Activated naive CD8-positive, alpha-beta T cell treated with anti-CD3 and anti-CD28 coated beads for 36 hours (primary cell): ENCODE data around the gene STAT5B. TPM values are rescaled to one million over a fixed set of nuclear protein-coding genes. Genes with fewer than 3 reads are reported as not detected.
A peak's percentile ranks its signal among the peaks of the same experiment; 100 is the strongest.

ENCODE experiments used
- DNase-seq: peaks from one replicate; pipeline ENCODE4 v3.0.0; 2021
- H3K27ac Mint-ChIP-seq: one replicate; pipeline ENCODE4 v1.8.0; 2022; ENCODE audit warnings: mild to moderate bottlenecking, moderate library complexity, mixed read lengths
- H3K27me3 Mint-ChIP-seq: one replicate; pipeline ENCODE4 v1.8.0; 2022; ENCODE audit warnings: mild to moderate bottlenecking, mixed read lengths
- H3K36me3 Mint-ChIP-seq: one replicate; pipeline ENCODE4 v1.8.0; 2021; ENCODE audit warnings: mild to moderate bottlenecking, mixed read lengths
- H3K4me1 Mint-ChIP-seq: one replicate; pipeline ENCODE4 v1.8.0; 2021; ENCODE audit warnings: mixed read lengths
- H3K4me3 Mint-ChIP-seq: one replicate; pipeline ENCODE4 v1.8.0; 2022; ENCODE audit warnings: mild to moderate bottlenecking, moderate library complexity, mixed read lengths
- H3K9me3 Mint-ChIP-seq: one replicate; pipeline ENCODE4 v1.8.0; 2022; ENCODE audit warnings: mixed read lengths
- total RNA-seq, 2 experiments: library from RNA; stranded (reverse); gene quantifications; one replicate each; pipeline ENCODE4 v1.2.3, GENCODE V29; 2021

The STAT5B gene
- total RNA-seq, 2 experiments from 2014 or later: 60.7 to 68.6 TPM

- no peak overlapping the region for H3K4me3 Mint-ChIP-seq
- DNase-seq: no peak
- H3K36me3 Mint-ChIP-seq: no peaks in the 10 kb centered on the region
- no peaks in the 10 kb centered on the region for H3K4me1 Mint-ChIP-seq
- no peaks in the 10 kb centered on the region for H3K27me3 Mint-ChIP-seq
- H3K9me3 Mint-ChIP-seq: no peaks in the 10 kb centered on the region
- H3K27ac Mint-ChIP-seq: no peak overlapping the region
Measured at GRCh38 chr17:42167807-42168206, 108.4 kb downstream of the STAT5B start.

DNA sequence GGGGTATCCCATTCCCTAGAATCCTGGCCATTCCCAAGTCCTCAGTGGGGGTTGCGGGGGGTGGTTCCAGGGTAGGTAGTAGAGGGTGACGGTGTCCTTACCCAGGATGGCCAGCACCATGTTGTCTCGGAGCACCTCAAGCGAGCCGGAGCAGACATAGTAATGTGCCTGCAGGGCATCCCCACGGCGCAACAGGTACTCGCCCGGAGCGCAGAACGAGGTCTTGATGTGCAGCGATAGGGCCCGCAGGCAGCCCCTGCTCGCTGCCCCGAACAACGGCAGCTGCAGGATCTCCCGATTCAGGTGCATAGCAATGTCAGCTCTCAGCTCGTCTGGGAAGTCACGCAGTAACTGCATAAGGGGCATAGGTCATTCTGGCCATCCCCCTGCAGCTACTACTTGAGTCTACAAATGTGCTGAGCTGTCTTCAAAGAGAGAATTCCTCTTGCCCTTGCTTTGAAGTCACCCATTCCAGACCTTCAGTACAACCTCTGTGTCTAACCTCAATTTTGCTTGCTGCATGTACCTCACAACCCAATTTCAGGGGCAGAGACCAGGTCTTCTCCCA lies 109.9 kb downstream of the STAT5B start:
- DNase-seq: no peak
- H3K27ac Mint-ChIP-seq: no peak overlapping the region
- no peaks in the 10 kb centered on the region for H3K36me3 Mint-ChIP-seq
- H3K9me3 Mint-ChIP-seq: no peaks in the 10 kb centered on the region
- no peak overlapping the region for H3K4me3 Mint-ChIP-seq
- no peaks in the 10 kb centered on the region for H3K27me3 Mint-ChIP-seq
- H3K4me1 Mint-ChIP-seq: no peaks in the 10 kb centered on the region

- Mint-ChIP-seq H3K4me3 (no peak overlapping the region), H3K27ac (no peak overlapping the region), H3K36me3 (no peaks in the 10 kb centered on the region), H3K4me1 (no peaks in the 10 kb centered on the region), H3K9me3 (no peaks in the 10 kb centered on the region), H3K27me3 (no peaks in the 10 kb centered on the region)
- DNase-seq: no peak
Measured at GRCh38 chr17:42165751-42166150, 110.4 kb downstream of the STAT5B start.

DNA sequence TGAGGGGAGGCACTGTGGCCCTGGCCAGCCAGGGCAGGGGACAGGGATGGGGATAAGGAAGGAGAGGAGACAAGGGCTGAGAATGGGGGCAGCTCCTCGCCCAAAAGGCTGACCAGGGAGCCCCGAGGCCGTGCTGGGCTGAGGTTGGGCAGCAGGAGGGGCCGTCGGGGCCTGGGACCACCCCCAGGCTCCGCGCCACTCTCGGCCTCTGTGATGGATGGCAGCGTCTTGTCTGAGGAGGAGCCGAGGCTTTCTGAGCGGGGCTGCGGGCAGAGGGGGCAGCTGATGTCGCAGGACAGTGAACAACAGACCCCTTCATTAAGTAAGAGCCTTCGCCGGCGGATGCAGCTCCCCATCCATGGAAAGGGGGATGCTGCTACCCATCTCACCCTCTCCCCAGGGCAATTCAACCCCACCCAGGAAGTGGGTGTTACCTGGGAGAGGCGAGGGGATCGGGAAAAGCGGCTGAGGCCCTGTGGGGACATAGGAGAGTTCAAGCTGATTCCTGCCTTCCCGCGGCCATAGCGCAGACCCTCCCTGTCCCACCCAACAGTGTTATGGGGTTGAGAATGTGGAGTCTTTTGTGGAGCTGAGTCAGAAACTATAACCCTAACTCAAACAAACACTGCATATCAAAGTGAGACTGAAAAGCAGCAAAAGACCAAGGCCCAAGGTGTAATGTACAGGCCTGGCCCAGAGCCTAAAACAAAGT lies 112.3 kb downstream of the STAT5B start:
- DNase-seq: no peak
- H3K36me3 Mint-ChIP-seq: no peaks in the 10 kb centered on the region
- H3K4me1 Mint-ChIP-seq: no peaks in the 10 kb centered on the region
- no peaks in the 10 kb centered on the region for H3K9me3 Mint-ChIP-seq
- H3K27ac Mint-ChIP-seq: no peak overlapping the region
- no peak overlapping the region for H3K4me3 Mint-ChIP-seq
- H3K27me3 Mint-ChIP-seq: no peaks in the 10 kb centered on the region

DNA sequence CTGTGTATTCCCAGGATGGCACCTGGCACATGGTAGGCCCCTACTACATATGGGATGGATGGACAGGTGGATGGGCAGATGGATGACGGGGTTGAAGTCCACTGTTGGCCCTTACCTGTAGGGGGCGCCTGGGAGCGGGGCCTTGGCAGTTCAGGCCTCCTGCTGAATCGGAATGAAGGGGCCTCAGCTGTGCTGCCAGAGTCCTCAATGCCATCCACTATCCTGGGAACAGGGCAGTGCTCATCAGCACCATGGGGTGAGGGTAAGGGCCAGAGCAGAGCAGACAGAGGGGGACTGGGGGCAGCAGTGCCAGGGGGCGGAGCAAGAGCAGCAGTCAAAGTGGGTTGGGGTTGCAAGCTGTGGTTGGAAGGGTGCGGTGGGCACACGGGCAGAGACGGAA lies 113.1 kb downstream of the STAT5B start:
- H3K36me3 Mint-ChIP-seq: no peaks in the 10 kb centered on the region
- DNase-seq: peak; percentile 54
- H3K4me1 Mint-ChIP-seq: no peaks in the 10 kb centered on the region
- H3K9me3 Mint-ChIP-seq: no peaks in the 10 kb centered on the region
- no peak overlapping the region for H3K4me3 Mint-ChIP-seq
- no peaks in the 10 kb centered on the region for H3K27me3 Mint-ChIP-seq
- H3K27ac Mint-ChIP-seq: no peak overlapping the region

DNA sequence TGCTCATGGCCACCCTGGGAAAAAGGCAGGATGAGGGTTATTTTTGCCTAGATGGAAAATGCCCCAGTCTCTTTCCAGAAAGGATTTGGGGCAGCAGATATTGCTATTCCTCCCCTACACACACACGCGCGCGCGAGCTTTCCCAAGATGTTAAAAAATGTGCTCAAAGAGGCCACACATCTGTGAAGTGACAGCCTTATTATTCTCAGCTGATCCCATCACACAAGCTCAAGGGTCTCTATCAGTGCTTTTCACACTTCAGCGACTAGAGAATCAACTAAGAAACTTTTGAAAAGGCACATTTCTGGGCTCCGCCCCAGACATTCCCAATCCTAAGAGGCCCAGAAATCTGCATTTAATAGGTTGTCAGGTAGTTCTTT lies 115.7 kb downstream of the STAT5B start:
- H3K27me3 Mint-ChIP-seq: no peaks in the 10 kb centered on the region
- no peak overlapping the region for H3K27ac Mint-ChIP-seq
- H3K4me1 Mint-ChIP-seq: no peaks in the 10 kb centered on the region
- H3K36me3 Mint-ChIP-seq: no peaks in the 10 kb centered on the region
- no peak for DNase-seq
- no peak overlapping the region for H3K4me3 Mint-ChIP-seq
- H3K9me3 Mint-ChIP-seq: no peaks in the 10 kb centered on the region

GRCh38 chr17:42159796-42160530 lies 116.2 kb downstream of the STAT5B start:
- Mint-ChIP-seq H3K27me3 (no peaks in the 10 kb centered on the region), H3K9me3 (no peaks in the 10 kb centered on the region), H3K4me1 (no peaks in the 10 kb centered on the region), H3K36me3 (no peaks in the 10 kb centered on the region), H3K4me3 (no peak overlapping the region), H3K27ac (peak overlapping the region; percentile 34)
- DNase-seq: no peak

DNA sequence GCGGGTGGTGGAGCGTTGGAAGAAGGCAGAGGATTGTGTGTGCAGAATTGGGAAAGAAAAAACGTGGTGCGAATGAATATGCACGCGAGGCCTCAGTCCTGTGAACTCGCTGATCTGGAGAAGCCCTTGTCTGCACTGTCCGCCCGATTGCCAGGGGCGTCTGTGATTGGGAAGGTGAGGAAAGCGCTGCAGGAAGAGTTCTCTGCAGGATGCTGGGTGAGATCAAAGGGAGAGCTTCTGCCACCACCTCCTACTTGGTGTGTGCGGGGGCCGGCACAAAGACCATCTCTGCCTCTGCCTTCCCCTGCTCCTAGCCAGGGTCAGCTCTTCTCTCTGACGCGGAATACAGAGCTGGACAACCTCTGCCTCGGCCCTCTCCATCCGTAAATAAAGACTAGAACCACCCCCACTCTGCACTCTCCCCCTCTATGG lies 120.6 kb downstream of the STAT5B start:
- no peak overlapping the region for H3K27ac Mint-ChIP-seq
- peak overlapping the region; percentile 94 for H3K4me3 Mint-ChIP-seq
- peaks cover 8% of the 10 kb centered on the region for H3K36me3 Mint-ChIP-seq
- H3K4me1 Mint-ChIP-seq: peaks cover 23% of the 10 kb centered on the region
- H3K9me3 Mint-ChIP-seq: no peaks in the 10 kb centered on the region
- no peaks in the 10 kb centered on the region for H3K27me3 Mint-ChIP-seq
- no peak for DNase-seq

DNA sequence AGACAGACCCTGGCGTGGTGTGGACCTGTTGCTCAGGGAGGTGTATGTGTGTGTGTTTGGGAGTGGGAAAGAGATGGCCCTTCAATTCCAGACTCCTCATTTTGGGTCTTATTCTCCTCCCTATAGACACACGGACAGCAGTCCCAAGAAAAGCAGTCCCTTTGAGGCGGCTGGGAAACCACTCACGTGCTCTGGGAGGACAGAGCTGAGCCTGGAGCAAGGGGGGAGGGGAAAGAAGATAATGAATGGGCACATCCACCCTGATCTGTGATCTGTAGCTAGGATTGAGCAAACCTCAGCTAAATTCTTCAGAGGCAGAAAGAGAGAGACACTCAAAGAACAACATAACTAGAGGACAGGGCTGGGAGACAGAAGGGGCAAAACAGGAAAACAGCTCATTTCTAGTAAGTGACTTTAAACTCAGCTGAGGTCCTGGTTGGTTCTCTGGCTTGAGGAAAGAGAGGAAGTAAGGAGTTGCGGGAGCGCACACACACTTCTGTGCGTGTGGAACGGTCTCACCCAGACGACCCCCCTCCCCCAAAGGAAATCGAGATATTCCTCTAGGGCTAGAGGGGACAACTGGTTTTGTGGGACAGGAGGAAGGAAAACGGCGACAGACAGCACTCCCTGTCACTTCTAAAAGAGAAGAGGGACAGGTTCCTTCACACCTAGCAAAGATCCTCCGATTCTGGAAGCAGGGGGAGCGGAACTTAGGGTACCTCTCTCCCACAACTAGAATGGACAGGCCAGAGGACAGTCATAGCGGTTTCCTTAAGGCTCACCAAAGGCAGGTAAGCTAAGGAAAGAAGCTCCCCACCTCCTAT lies 122.1 kb downstream of the STAT5B start:
- Mint-ChIP-seq H3K4me1 (peaks cover 24% of the 10 kb centered on the region), H3K9me3 (no peaks in the 10 kb centered on the region), H3K36me3 (peaks cover 8% of the 10 kb centered on the region), H3K27me3 (no peaks in the 10 kb centered on the region), H3K4me3 (peak overlapping the region; percentile 94), H3K27ac (peak overlapping the region; percentile 81)
- no peak for DNase-seq

Other genes starting within 250 kb of the STAT5B start
- gene C17orf113, start 225.8 kb downstream of the STAT5B start, total RNA-seq: under 1 TPM; 0.23 to 0.40 TPM
- gene ZNF385C, start 177.9 kb downstream of the STAT5B start, total RNA-seq: 1 to 10 TPM in 1 of 2 experiments, under 1 TPM in 1; 0.92 to 1.2 TPM
- 10 to 100 TPM; 23.5 to 24.9 TPM for gene DHX58, start 163.7 kb downstream of the STAT5B start, total RNA-seq
- gene KAT2A, start 155.0 kb downstream of the STAT5B start, total RNA-seq: 10 to 100 TPM; 49.1 to 51.6 TPM
- under 1 TPM; 0.18 to 0.33 TPM for gene HSPB9, start 153.6 kb downstream of the STAT5B start, total RNA-seq
- gene RAB5C, start 121.4 kb downstream of the STAT5B start, total RNA-seq: 10 to 100 TPM; 44.4 to 48.9 TPM
- under 1 TPM; 0.39 to 0.44 TPM for gene KCNH4, start 95.2 kb downstream of the STAT5B start, total RNA-seq
- gene HCRT, start 90.9 kb downstream of the STAT5B start, total RNA-seq: not detected
- gene GHDC, start 81.9 kb downstream of the STAT5B start, total RNA-seq: 10 to 100 TPM; 13.6 to 14.6 TPM
- gene STAT5A, start 12.1 kb upstream of the STAT5B start, total RNA-seq: 100 to 1,000 TPM; 116 to 121 TPM
- gene STAT3, start 112.1 kb upstream of the STAT5B start, total RNA-seq: 100 to 1,000 TPM; 221 to 223 TPM
- 1 to 10 TPM; 1.7 to 1.9 TPM for gene CAVIN1, start 146.9 kb upstream of the STAT5B start, total RNA-seq
- 1 to 10 TPM; 3.4 to 5.6 TPM for gene ATP6V0A1, start 182.5 kb upstream of the STAT5B start, total RNA-seq